ENCODE measurements around the gene GPC5.
A peak's percentile ranks its signal among the peaks of the same experiment; 100 is the strongest.
"Not testable (repeated sequence)": the region's sequence is repeated elsewhere in the genome, so short reads cannot be mapped to it uniquely, and the experiment has no call there.

GPC5 gene

GRCh38 chr13:91398413-91399188 is at the start of gene GPC5:
Gene GPC5, plus strand, starts transcription at chr13:91398621.
- intact Hi-C loops (cut with DNase I; ENCODE audit: low total_unique reads), result no loop called here
- DNase-seq, result peak; percentile 59 to 84
- no peak for TF ChIP-seq CTCF (IDR thresholded peaks at IDR 0.05)
- Histone ChIP-seq H3K4me1 (peaks cover 0 to 15% (median 12%) of the 10 kb centered on the region in 4 donors), H3K36me3 (no peaks in the 10 kb centered on the region), H3K9me3 (no peaks in the 10 kb centered on the region), H3K27ac (no peak within 1 kb of the TSS), H3K4me3 (peak within 1 kb of the TSS; percentile 49 to 56), H3K27me3 (peaks cover 0 to 25% of the 10 kb centered on the region in 2 donors)

DNA sequence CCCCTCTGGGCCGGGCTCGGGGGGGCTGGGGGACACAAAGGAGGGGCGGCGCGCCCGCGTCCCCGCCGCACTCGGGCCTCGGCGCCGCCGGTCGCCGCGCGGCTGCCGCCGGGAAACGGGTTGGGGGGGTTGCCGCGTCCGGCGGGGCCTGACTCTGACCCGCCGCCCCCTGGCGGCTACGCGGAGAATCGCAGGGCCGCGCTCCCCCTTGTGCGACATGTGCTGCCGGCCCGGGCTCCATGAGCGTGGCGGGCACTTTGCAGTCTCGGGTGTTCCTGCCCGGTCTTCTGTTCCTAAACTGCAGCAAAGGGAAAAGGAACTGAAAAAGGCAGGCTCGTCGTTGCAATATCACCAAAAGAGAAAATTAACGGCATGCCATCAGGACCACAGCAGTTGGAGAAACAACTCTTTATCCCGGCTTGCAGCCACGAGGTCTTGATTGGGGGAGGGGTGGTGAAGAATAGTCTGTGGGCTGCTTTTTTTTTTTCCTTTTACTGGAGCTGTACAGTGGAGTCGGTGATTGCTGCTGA is 49.5 kb upstream of the GPC5 start:
- intact Hi-C loops (cut with DNase I; ENCODE audit: low total_unique reads), result no loop called here
- no peaks in the 10 kb centered on the region for H3K9me3 ChIP-seq
- TF ChIP-seq CTCF (IDR thresholded peaks at IDR 0.05), result peak; percentile 93 to 98
- H3K27me3 ChIP-seq, result no peaks in the 10 kb centered on the region
- H3K4me1 ChIP-seq, result peaks cover 0 to 44% (median 16%) of the 10 kb centered on the region in 4 donors
- H3K27ac ChIP-seq, result peak overlapping the region; percentile 74 to 95
- peak overlapping the region; percentile 91 to 93 for H3K4me3 ChIP-seq
- DNase-seq, result peak; percentile 94
- H3K36me3 ChIP-seq, result peaks cover 10 to 24% (median 10%) of the 10 kb centered on the region in 3 donors

- Histone ChIP-seq H3K27me3 (no peaks in the 10 kb centered on the region), H3K9me3 (no peaks in the 10 kb centered on the region), H3K4me1 (peaks cover 0 to 51% (median 17%) of the 10 kb centered on the region in 4 donors), H3K36me3 (peaks cover 10 to 35% (median 23%) of the 10 kb centered on the region in 3 donors), H3K4me3 (no peak overlapping the region), H3K27ac (no peak overlapping the region)
- intact Hi-C loops (cut with DNase I; ENCODE audit: low total_unique reads), result no loop called here
- DNase-seq, result no peak
- no peak for TF ChIP-seq CTCF (IDR thresholded peaks at IDR 0.05)
These were observed 48.2 kb upstream of the GPC5 start for GRCh38 chr13:91349992-91350911.

- intact Hi-C loops (cut with DNase I; ENCODE audit: low total_unique reads), result no loop called here
- no peak for DNase-seq
- Histone ChIP-seq H3K36me3 (peaks cover 10 to 40% (median 25%) of the 10 kb centered on the region in 3 donors), H3K27ac (no peak overlapping the region), H3K27me3 (no peaks in the 10 kb centered on the region), H3K4me3 (no peak overlapping the region), H3K9me3 (no peaks in the 10 kb centered on the region), H3K4me1 (peaks cover 0 to 51% (median 17%) of the 10 kb centered on the region in 4 donors)
- no peak for TF ChIP-seq CTCF (IDR thresholded peaks at IDR 0.05)
These were observed 47.3 kb upstream of the GPC5 start for GRCh38 chr13:91351123-91351522.

DNA sequence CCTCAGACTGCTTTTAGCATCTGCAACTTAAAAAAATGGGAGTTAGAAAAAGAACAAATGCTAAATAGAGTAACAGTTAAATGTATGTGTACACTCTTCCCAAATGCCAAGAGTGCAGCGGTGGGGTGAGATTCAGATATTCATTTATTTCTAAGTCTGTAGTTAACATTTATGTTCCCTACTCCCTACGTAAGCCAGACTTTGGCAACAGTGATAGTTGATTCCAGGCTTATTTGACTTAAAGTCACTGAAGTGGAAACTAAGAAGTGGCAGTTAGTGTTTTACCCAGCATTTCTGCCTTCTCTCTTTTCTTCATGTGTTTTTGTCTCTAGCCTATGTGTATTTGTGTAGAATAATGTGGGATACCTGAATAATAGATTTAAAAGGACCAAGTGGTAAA is 46.4 kb upstream of the GPC5 start:
- no peak for DNase-seq
- Histone ChIP-seq H3K4me3 (no peak overlapping the region), H3K27ac (no peak overlapping the region), H3K36me3 (peaks cover 10 to 48% (median 25%) of the 10 kb centered on the region in 3 donors), H3K9me3 (no peaks in the 10 kb centered on the region), H3K4me1 (peaks cover 0 to 47% (median 17%) of the 10 kb centered on the region in 4 donors), H3K27me3 (no peaks in the 10 kb centered on the region)
- no peak for TF ChIP-seq CTCF (IDR thresholded peaks at IDR 0.05)
- intact Hi-C loops (cut with DNase I; ENCODE audit: low total_unique reads), result no loop called here

GRCh38 chr13:91352891-91353290 is 45.5 kb upstream of the GPC5 start:
- DNase-seq; H3K27ac ChIP-seq; intact Hi-C loops (cut with DNase I; ENCODE audit: low total_unique reads); H3K4me3 ChIP-seq; H3K9me3 ChIP-seq; H3K27me3 ChIP-seq: not testable (repeated sequence)
- Histone ChIP-seq H3K36me3 (peaks cover 10 to 55% (median 25%) of the 10 kb centered on the region in 3 donors), H3K4me1 (peaks cover 0 to 46% (median 17%) of the 10 kb centered on the region in 4 donors)

All from tibial artery (tissue), 4 donors.